Measurements from ENCODE around the gene RALGAPA1. TPM values are rescaled to one million over a fixed set of nuclear protein-coding genes. Genes with fewer than 3 reads are reported as not detected.
"Not testable (repeated sequence)": the region's sequence is repeated elsewhere in the genome, so short reads cannot be mapped to it uniquely, and the experiment has no call there.

Gene RALGAPA1
- total RNA-seq, 2 experiments from 2014 or later = 29.5 to 31.7 TPM

- CTCF ChIA-PET; POLR2A ChIA-PET; H3K27me3 Mint-ChIP-seq (ENCODE audit: low read depth); H3K4me3 Mint-ChIP-seq; H3K4me1 Mint-ChIP-seq (ENCODE audit: low read depth); H3K9me3 Mint-ChIP-seq (ENCODE audit: insufficient read depth); ATAC-seq; DNase-seq; H3K27ac Mint-ChIP-seq: not testable (repeated sequence)
- H3K36me3 Mint-ChIP-seq (ENCODE audit: low read depth) = peaks cover 26% of the 10 kb centered on the region
These were observed 221.7 kb downstream of the RALGAPA1 start for GRCh38 chr14:35587373-35587772.

GRCh38 chr14:35578639-35579038, 230.5 kb downstream of the RALGAPA1 start:
- POLR2A ChIA-PET = no interaction called here
- Mint-ChIP-seq H3K4me3 (no peak overlapping the region), H3K27me3 (ENCODE audit: low read depth) (no peaks in the 10 kb centered on the region), H3K36me3 (ENCODE audit: low read depth) (peaks cover 2% of the 10 kb centered on the region), H3K4me1 (ENCODE audit: low read depth) (peaks cover 4% of the 10 kb centered on the region), H3K27ac (no peak overlapping the region), H3K9me3 (ENCODE audit: insufficient read depth) (no peaks in the 10 kb centered on the region)
- CTCF ChIA-PET = interaction anchor here (1.1 kb wide), 1 partner anchor 10 kb away, joined by 4 read pairs; no protein-coding TSS in a partner anchor
- ATAC-seq (no peak), DNase-seq (no peak)

- H3K27ac Mint-ChIP-seq = no peak overlapping the region
- H3K9me3 Mint-ChIP-seq (ENCODE audit: insufficient read depth) = no peaks in the 10 kb centered on the region
- H3K4me3 Mint-ChIP-seq = no peak overlapping the region
- H3K36me3 Mint-ChIP-seq (ENCODE audit: low read depth) = peaks cover 2% of the 10 kb centered on the region
- H3K4me1 Mint-ChIP-seq (ENCODE audit: low read depth) = peaks cover 4% of the 10 kb centered on the region
- ChIA-PET POLR2A (no interaction called here), CTCF (interaction anchor here (1.1 kb wide), 1 partner anchor 10 kb away, joined by 4 read pairs; no protein-coding TSS in a partner anchor)
- no peak for ATAC-seq
- no peaks in the 10 kb centered on the region for H3K27me3 Mint-ChIP-seq (ENCODE audit: low read depth)
- no peak for DNase-seq
These were observed 231.0 kb downstream of the RALGAPA1 start for GRCh38 chr14:35578135-35578534.

- Mint-ChIP-seq H3K36me3 (ENCODE audit: low read depth) (peaks cover 2% of the 10 kb centered on the region), H3K9me3 (ENCODE audit: insufficient read depth) (no peaks in the 10 kb centered on the region), H3K4me3 (no peak overlapping the region), H3K4me1 (ENCODE audit: low read depth) (peaks cover under 1% of the 10 kb centered on the region), H3K27me3 (ENCODE audit: low read depth) (no peaks in the 10 kb centered on the region), H3K27ac (no peak overlapping the region)
- no peak for ATAC-seq
- no peak for DNase-seq
- ChIA-PET POLR2A (no interaction called here), CTCF (no interaction called here)
These were observed 232.2 kb downstream of the RALGAPA1 start for GRCh38 chr14:35576856-35577255.

- Mint-ChIP-seq H3K36me3 (ENCODE audit: low read depth) (peaks cover 2% of the 10 kb centered on the region), H3K27ac (no peak overlapping the region), H3K4me3 (no peak overlapping the region), H3K4me1 (ENCODE audit: low read depth) (no peaks in the 10 kb centered on the region), H3K27me3 (ENCODE audit: low read depth) (no peaks in the 10 kb centered on the region), H3K9me3 (ENCODE audit: insufficient read depth) (no peaks in the 10 kb centered on the region)
- ChIA-PET CTCF (no interaction called here), POLR2A (no interaction called here)
- no peak for DNase-seq
- ATAC-seq = no peak
These were observed 232.8 kb downstream of the RALGAPA1 start for GRCh38 chr14:35576260-35576659.

- Mint-ChIP-seq H3K36me3 (ENCODE audit: low read depth) (peaks cover 3% of the 10 kb centered on the region), H3K27me3 (ENCODE audit: low read depth) (no peaks in the 10 kb centered on the region), H3K4me3 (no peak overlapping the region), H3K27ac (no peak overlapping the region), H3K9me3 (ENCODE audit: insufficient read depth) (no peaks in the 10 kb centered on the region), H3K4me1 (ENCODE audit: low read depth) (no peaks in the 10 kb centered on the region)
- DNase-seq (no peak), ATAC-seq (no peak)
- CTCF ChIA-PET = interaction anchor here (0.7 kb wide), 1 partner anchor 245 kb away, joined by 3 read pairs; no protein-coding TSS in a partner anchor
- POLR2A ChIA-PET = no interaction called here
These were observed 235.2 kb downstream of the RALGAPA1 start for GRCh38 chr14:35573911-35574310.

GRCh38 chr14:35571598-35571997, 237.5 kb downstream of the RALGAPA1 start:
- no peak for DNase-seq
- Mint-ChIP-seq H3K9me3 (ENCODE audit: insufficient read depth) (no peaks in the 10 kb centered on the region), H3K27me3 (ENCODE audit: low read depth) (no peaks in the 10 kb centered on the region), H3K27ac (no peak overlapping the region), H3K4me1 (ENCODE audit: low read depth) (no peaks in the 10 kb centered on the region), H3K4me3 (no peak overlapping the region), H3K36me3 (ENCODE audit: low read depth) (peaks cover 3% of the 10 kb centered on the region)
- ATAC-seq = no peak
- POLR2A ChIA-PET = no interaction called here
- CTCF ChIA-PET = no interaction called here

- Mint-ChIP-seq H3K4me3 (no peak overlapping the region), H3K4me1 (ENCODE audit: low read depth) (no peaks in the 10 kb centered on the region), H3K27ac (no peak overlapping the region), H3K27me3 (ENCODE audit: low read depth) (no peaks in the 10 kb centered on the region), H3K36me3 (ENCODE audit: low read depth) (peaks cover 3% of the 10 kb centered on the region), H3K9me3 (ENCODE audit: insufficient read depth) (no peaks in the 10 kb centered on the region)
- ChIA-PET POLR2A (no interaction called here), CTCF (no interaction called here)
- no peak for ATAC-seq
- DNase-seq = no peak
These were observed 243.1 kb downstream of the RALGAPA1 start for GRCh38 chr14:35565871-35566464.

GRCh38 chr14:35558680-35559079, 250.4 kb downstream of the RALGAPA1 start:
- Mint-ChIP-seq H3K36me3 (ENCODE audit: low read depth) (no peaks in the 10 kb centered on the region), H3K4me3 (no peak overlapping the region), H3K27me3 (ENCODE audit: low read depth) (no peaks in the 10 kb centered on the region), H3K27ac (no peak overlapping the region), H3K4me1 (ENCODE audit: low read depth) (no peaks in the 10 kb centered on the region), H3K9me3 (ENCODE audit: insufficient read depth) (no peaks in the 10 kb centered on the region)
- CTCF ChIA-PET = no interaction called here
- no peak for ATAC-seq
- no peak for DNase-seq
- POLR2A ChIA-PET = no interaction called here

- no peak overlapping the region for H3K4me3 Mint-ChIP-seq
- ATAC-seq = no peak
- no peaks in the 10 kb centered on the region for H3K27me3 Mint-ChIP-seq (ENCODE audit: low read depth)
- CTCF ChIA-PET = no interaction called here
- DNase-seq = no peak
- POLR2A ChIA-PET = no interaction called here
- no peak overlapping the region for H3K27ac Mint-ChIP-seq
- H3K36me3 Mint-ChIP-seq (ENCODE audit: low read depth) = no peaks in the 10 kb centered on the region
- H3K9me3 Mint-ChIP-seq (ENCODE audit: insufficient read depth) = no peaks in the 10 kb centered on the region
- H3K4me1 Mint-ChIP-seq (ENCODE audit: low read depth) = no peaks in the 10 kb centered on the region
These were observed 251.8 kb downstream of the RALGAPA1 start for GRCh38 chr14:35557221-35557747.

- ChIA-PET POLR2A (no interaction called here), CTCF (no interaction called here)
These were observed 252.5 kb downstream of the RALGAPA1 start for GRCh38 chr14:35556548-35556947.

GRCh38 chr14:35553808-35554207, 255.3 kb downstream of the RALGAPA1 start:
- H3K27ac Mint-ChIP-seq = no peak overlapping the region
- no peak for DNase-seq
- no peak for ATAC-seq
- no peaks in the 10 kb centered on the region for H3K4me1 Mint-ChIP-seq (ENCODE audit: low read depth)
- POLR2A ChIA-PET = no interaction called here
- no peaks in the 10 kb centered on the region for H3K36me3 Mint-ChIP-seq (ENCODE audit: low read depth)
- no peak overlapping the region for H3K4me3 Mint-ChIP-seq
- CTCF ChIA-PET = no interaction called here
- no peaks in the 10 kb centered on the region for H3K9me3 Mint-ChIP-seq (ENCODE audit: insufficient read depth)
- H3K27me3 Mint-ChIP-seq (ENCODE audit: low read depth) = no peaks in the 10 kb centered on the region

More at GRCh38 chr14:35556548-35556947, 252.5 kb downstream of the RALGAPA1 start:
- Mint-ChIP-seq H3K9me3 (ENCODE audit: insufficient read depth) (no peaks in the 10 kb centered on the region), H3K4me3 (no peak overlapping the region), H3K36me3 (ENCODE audit: low read depth) (no peaks in the 10 kb centered on the region), H3K4me1 (ENCODE audit: low read depth) (no peaks in the 10 kb centered on the region), H3K27ac (no peak overlapping the region), H3K27me3 (ENCODE audit: low read depth) (no peaks in the 10 kb centered on the region)
- ATAC-seq = no peak
- no peak for DNase-seq

- H3K27ac Mint-ChIP-seq = no peak overlapping the region
- no peak for DNase-seq
- H3K9me3 Mint-ChIP-seq (ENCODE audit: insufficient read depth) = no peaks in the 10 kb centered on the region
- no peaks in the 10 kb centered on the region for H3K36me3 Mint-ChIP-seq (ENCODE audit: low read depth)
- ATAC-seq = no peak
- ChIA-PET POLR2A (no interaction called here), CTCF (no interaction called here)
- H3K27me3 Mint-ChIP-seq (ENCODE audit: low read depth) = no peaks in the 10 kb centered on the region
- H3K4me3 Mint-ChIP-seq = no peak overlapping the region
- no peaks in the 10 kb centered on the region for H3K4me1 Mint-ChIP-seq (ENCODE audit: low read depth)
These were observed 258.0 kb downstream of the RALGAPA1 start for GRCh38 chr14:35551081-35551480.

Data from activated CD8-positive, alpha-beta T cell treated with anti-CD3 and anti-CD28 coated beads, Interleukin-2, amount 10 ng/mL, durations not matched to agents 7 days and 5 days (primary cell).